H1 (cell line): ENCODE data around the gene SLC25A11. TPM values are rescaled to one million over a fixed set of nuclear protein-coding genes. Genes with fewer than 3 reads are reported as not detected.
A peak's percentile ranks its signal among the peaks of the same experiment; 100 is the strongest.

ENCODE experiments used
- CTCF ChIA-PET: fragments of 300-600 bp; sonication (Branson Sonifier 250); formaldehyde crosslinking; loops from one replicate; lab custom pipeline; 2021; ENCODE audit not compliant: partially characterized antibody; lab: Charles Lee
- POLR2A ChIA-PET: fragments of 300-600 bp; sonication (Branson Sonifier 250); formaldehyde crosslinking; loops from one replicate; lab custom pipeline; 2021; ENCODE audit warnings: inconsistent platforms; ENCODE audit not compliant: partially characterized antibody; lab: Charles Lee
- DNase-seq, 2 experiments: peaks; one replicate each; pipeline versions ENCODE4 v3.0.0 to v3.0.0-alpha.2; 2010 to 2022; ENCODE audit warnings: low spot score in 2 of 2, low read depth in 1 of 2, mixed read lengths in 1 of 2
- FAIRE-seq: peaks from 2 replicates; lab custom pipeline; 2011; peaks lifted over from hg19 to GRCh38; lab: Jason Lieb, UNC
- H2AFZ ChIP-seq: 2 replicates; pipeline ENCODE4 v1.8.1; 2012; ENCODE audit warnings: low read length, inconsistent platforms
- H2AK5ac ChIP-seq: 2 replicates; pipeline ENCODE4 v1.6.1; 2013; ENCODE audit warnings: low read depth, low read length
- H2BK120ac ChIP-seq: replicated peaks from 2 replicates; pipeline ENCODE3; 2013; ENCODE audit warnings: low read depth, low read length, inconsistent platforms
- H2BK12ac ChIP-seq: 2 replicates; pipeline ENCODE4 v1.6.1; 2013; ENCODE audit warnings: low read depth, low read length
- H2BK15ac ChIP-seq: 2 replicates; pipeline ENCODE4 v1.6.1; 2013; ENCODE audit warnings: low read length
- H2BK20ac ChIP-seq: 2 replicates; pipeline ENCODE4 v1.6.1; 2013; ENCODE audit warnings: low read length
- H2BK5ac ChIP-seq: 2 replicates; pipeline ENCODE4 v1.6.1; 2013; ENCODE audit warnings: low read depth, low read length
- H3K14ac ChIP-seq: 2 replicates; pipeline ENCODE4 v1.6.1; 2013; ENCODE audit warnings: inconsistent platforms; ENCODE audit not compliant: insufficient read length
- H3K18ac ChIP-seq: 2 replicates; pipeline ENCODE4 v1.6.1; 2013; ENCODE audit warnings: low read length; ENCODE audit errors: extremely low read depth
- H3K23ac ChIP-seq: 2 replicates; pipeline ENCODE4 v1.6.1; 2013; ENCODE audit warnings: inconsistent platforms; ENCODE audit not compliant: insufficient read length
- H3K23me2 ChIP-seq: 2 replicates; pipeline ENCODE4 v1.6.1; 2013; ENCODE audit warnings: low read depth, low read length
- H3K27ac ChIP-seq: 2 replicates; pipeline ENCODE4 v1.6.1; 2011; ENCODE audit warnings: low read depth, low read length, inconsistent platforms
- H3K27me3 ChIP-seq, 4 experiments: replicated peaks in 1 of 4; 1 replicate in 1 of 4; 2 replicates in 3 of 4; pipeline versions ENCODE4 v1.6.1 to v1.8.1; 2011 to 2013; ENCODE audit warnings: low read length in 3 of 4, mild to moderate bottlenecking in 3 of 4, inconsistent platforms in 2 of 4, mixed read lengths in 2 of 4, moderate library complexity in 1 of 4; ENCODE audit not compliant: control insufficient read depth in 3 of 4, insufficient read depth in 3 of 4; ENCODE audit errors: extremely low read depth in 1 of 4
- H3K36me3 ChIP-seq, 4 experiments: 2 replicates each; pipeline versions ENCODE4 v1.6.1 to v1.8.1; 2011 to 2013; ENCODE audit warnings: mild to moderate bottlenecking in 4 of 4, low read length in 3 of 4, moderate library complexity in 2 of 4, control low read depth in 1 of 4, inconsistent platforms in 1 of 4; ENCODE audit not compliant: insufficient read depth in 4 of 4, control insufficient read depth in 2 of 4
- H3K4ac ChIP-seq: replicated peaks from 2 replicates; pipeline ENCODE3; 2013; ENCODE audit warnings: low read length, low read depth, mixed read lengths, inconsistent platforms; ENCODE audit not compliant: insufficient read length
- H3K4me1 ChIP-seq, 4 experiments: replicated peaks in 1 of 4; 1 replicate in 1 of 4; 2 replicates in 3 of 4; pipeline versions ENCODE4 v1.6.1 to v1.8.1; 2011 to 2013; ENCODE audit warnings: low read length in 3 of 4, inconsistent platforms in 2 of 4, mixed read lengths in 1 of 4; ENCODE audit not compliant: insufficient read depth in 4 of 4, control insufficient read depth in 3 of 4
- H3K4me2 ChIP-seq, 2 experiments: 2 replicates each; pipeline versions ENCODE4 v1.6.1 to v1.8.1; 2011 to 2013; ENCODE audit warnings: low read depth in 2 of 2, low read length in 2 of 2, control low read depth in 1 of 2, inconsistent platforms in 1 of 2, mild to moderate bottlenecking in 1 of 2; ENCODE audit not compliant: insufficient read depth in 1 of 2
- H3K4me3 ChIP-seq, 4 experiments: fragments of 200-600, 300-600 bp in 1 of 4; sonication (generic), shearing (Covaris generic), sonication (Bioruptor Twin) in 1 of 4; 2 replicates each; pipeline versions ENCODE4 v1.5.1 to v1.8.1; 2011 to 2016; ENCODE audit warnings: low read length in 4 of 4, low read depth in 3 of 4, control low read depth in 2 of 4, inconsistent platforms in 2 of 4, mild to moderate bottlenecking in 2 of 4, mixed read lengths in 1 of 4, moderate library complexity in 1 of 4; ENCODE audit not compliant: insufficient read depth in 2 of 4; ENCODE audit errors: extremely low read depth in 1 of 4
- H3K56ac ChIP-seq: replicated peaks from 2 replicates; pipeline ENCODE3; 2013; ENCODE audit warnings: low read depth, mild to moderate bottlenecking, mixed read lengths, low read length, inconsistent platforms; ENCODE audit not compliant: insufficient read length
- H3K79me1 ChIP-seq: 2 replicates; pipeline ENCODE4 v1.6.1; 2013; ENCODE audit warnings: low read depth, low read length, control low read depth
- H3K79me2 ChIP-seq, 2 experiments: 2 replicates each; pipeline versions ENCODE4 v1.6.1 to v1.8.1; 2012 to 2013; ENCODE audit warnings: low read length in 2 of 2, mild to moderate bottlenecking in 2 of 2, inconsistent platforms in 1 of 2; ENCODE audit not compliant: insufficient read depth in 2 of 2, control insufficient read depth in 1 of 2
- H3K9ac ChIP-seq, 4 experiments: replicated peaks in 1 of 4; 1 replicate in 1 of 4; 2 replicates in 3 of 4; pipeline versions ENCODE4 v1.6.1 to v1.8.1; 2011 to 2013; ENCODE audit warnings: low read depth in 3 of 4, low read length in 3 of 4, control low read depth in 2 of 4, mild to moderate bottlenecking in 2 of 4, moderate library complexity in 2 of 4, inconsistent platforms in 1 of 4; ENCODE audit errors: extremely low read depth in 1 of 4
- H3K9me3 ChIP-seq, 2 experiments: 2 replicates each; pipeline versions ENCODE4 v1.6.1 to v1.8.1; 2012 to 2013; ENCODE audit warnings: mild to moderate bottlenecking in 2 of 2, moderate library complexity in 2 of 2, control low read depth in 1 of 2, inconsistent platforms in 1 of 2, low read depth in 1 of 2, low read length in 1 of 2, mixed read lengths in 1 of 2; ENCODE audit not compliant: insufficient read depth in 2 of 2
- H4K20me1 ChIP-seq, 2 experiments: replicated peaks in 1 of 2; 2 replicates each; pipeline versions ENCODE3 to v1.8.1; 2011 to 2013; ENCODE audit warnings: inconsistent platforms in 2 of 2, low read length in 2 of 2, mild to moderate bottlenecking in 1 of 2; ENCODE audit not compliant: insufficient read depth in 2 of 2, control insufficient read depth in 1 of 2
- H4K5ac ChIP-seq: 2 replicates; pipeline ENCODE4 v1.6.1; 2013; ENCODE audit warnings: low read length, low read depth, mixed read lengths, inconsistent platforms; ENCODE audit not compliant: insufficient read length
- H4K8ac ChIP-seq: 2 replicates; pipeline ENCODE4 v1.8.0; 2013; ENCODE audit warnings: mild to moderate bottlenecking, moderate library complexity, low read length, inconsistent platforms; ENCODE audit not compliant: insufficient read depth; ENCODE audit errors: extremely low read depth
- H4K91ac ChIP-seq: replicated peaks from 2 replicates; pipeline ENCODE3; 2013; ENCODE audit warnings: low read length, mixed read lengths, inconsistent platforms; ENCODE audit not compliant: insufficient read length
- ASH2L ChIP-seq: fragments of 200-600, 300-600 bp; sonication (generic); IDR thresholded peaks from one replicate; pipeline ENCODE4 v1.7.1; 2017; ENCODE audit warnings: low read length
- CTBP2 ChIP-seq: IDR thresholded peaks from 2 replicates; pipeline ENCODE4 v1.7.0; 2011; ENCODE audit warnings: borderline replicate concordance, mild to moderate bottlenecking, moderate library complexity, mixed read lengths, low read length; ENCODE audit not compliant: insufficient read depth, insufficient read length
- HDAC2 ChIP-seq, 2 experiments: fragments of 300-600 bp in 1 of 2; sonication (generic) in 1 of 2; IDR thresholded peaks; 2 replicates each; pipeline ENCODE4 v1.6.1; 2011 to 2012; ENCODE audit warnings: low read depth in 2 of 2, low read length in 2 of 2, mild to moderate bottlenecking in 2 of 2, moderate library complexity in 2 of 2, borderline replicate concordance in 1 of 2, inconsistent platforms in 1 of 2
- KDM5A ChIP-seq: fragments of 200-600 bp; IDR thresholded peaks from 2 replicates; pipeline ENCODE4 v1.7.1; 2012; ENCODE audit warnings: mild to moderate bottlenecking, low read length, inconsistent platforms, mixed read lengths
- POLR2A ChIP-seq, 2 experiments: IDR thresholded peaks; 1 replicate in 1 of 2; 2 replicates in 1 of 2; pipeline ENCODE4 v1.6.1; 2011; ENCODE audit warnings: low read depth in 2 of 2, low read length in 2 of 2, mild to moderate bottlenecking in 2 of 2; ENCODE audit errors: control extremely low read depth in 1 of 2
- SIN3A ChIP-seq, 2 experiments: IDR thresholded peaks in 1 of 2; conservative IDR thresholded peaks in 1 of 2; 2 replicates each; pipeline ENCODE4 v1.6.1; 2011 to 2012; ENCODE audit warnings: low read length in 2 of 2, improper control_type of control experiment in 1 of 2, low read depth in 1 of 2, mild to moderate bottlenecking in 1 of 2
- TBP ChIP-seq: IDR thresholded peaks from 2 replicates; pipeline ENCODE4 v1.6.1; 2011; ENCODE audit warnings: low read depth, low read length, improper control_type of control experiment
- WGBS, 2 experiments: shearing (Covaris generic) in 1 of 2; methylation state at CpG; one replicate each; pipeline versions ENCODE4 v1.1.6 to v1.1.7; 2013 to 2015; ENCODE audit warnings: low lambda C conversion rate in 2 of 2, mixed read lengths in 2 of 2, inconsistent platforms in 1 of 2, low coverage in 1 of 2, missing lambda C conversion rate in 1 of 2; ENCODE audit not compliant: insufficient replicate concordance in 2 of 2, insufficient coverage in 1 of 2, insufficient read length in 1 of 2; ENCODE audit errors: extremely low coverage in 1 of 2, missing lambda C conversion rate in 1 of 2; 5-methylcytosine and 5-hydroxymethylcytosine counted together
- polyA plus RNA-seq, 7 experiments: library from polyadenylated mRNA; depleted of rRNA in 3 of 7; stranded (reverse) in 5 of 7; unstranded in 2 of 7; fragments of >200 nt in 5 of 7; fragments of 200-250 nt in 2 of 7; gene quantifications; 1 replicate in 5 of 7; 2 replicates in 1 of 7; 4 replicates in 1 of 7; pipeline versions ENCODE4 v1.2.1 to v1.2.3, GENCODE V29; 2011 to 2013; ENCODE audit warnings: missing spikeins in 2 of 7, mixed read lengths in 2 of 7
- total RNA-seq: library from RNA; stranded (reverse); fragmentation: NEBNext Ultra II Directional; extraction: Animal tissue kit (Norgen Biotek cat#: 25700); gene quantifications from 2 replicates; pipeline ENCODE4 v1.2.1, GENCODE V29; 2021

Gene SLC25A11
- total and polyA plus RNA-seq, 2 of the 8 experiments (the other 6 are each of a cell fraction or from before 2014, with no cell fraction given): 55.9 to 97.0 TPM

DNA sequence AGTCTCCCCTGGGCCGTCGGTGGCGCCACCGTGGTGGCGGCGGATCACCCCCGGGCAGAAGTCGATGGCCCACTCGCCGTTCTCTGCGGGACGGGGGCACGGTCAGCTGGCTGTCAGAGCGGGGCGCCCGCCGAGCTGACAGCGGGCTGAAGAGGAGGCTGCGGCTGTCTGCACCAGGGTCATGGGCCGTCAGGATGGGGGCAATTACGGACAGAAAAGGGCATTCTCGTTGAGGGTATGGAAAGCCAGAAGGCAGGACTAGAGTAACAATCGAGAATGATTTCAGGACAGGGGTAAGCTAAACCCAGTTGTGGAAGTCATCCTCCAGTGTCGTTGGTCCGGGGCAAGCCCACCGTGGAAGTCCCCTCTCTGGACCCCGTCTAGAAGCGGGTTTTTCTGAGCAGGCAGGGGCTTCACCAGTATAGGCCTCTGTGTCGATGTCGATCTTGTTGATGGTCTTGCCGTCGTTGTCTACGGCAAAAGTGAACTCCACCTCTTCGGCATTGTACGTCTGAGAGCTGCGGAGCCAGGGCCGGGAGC, 38.7 kb downstream of the SLC25A11 start:
- H3K4me2 ChIP-seq: peak overlapping the region; percentile 51 to 73
- no peaks in the 10 kb centered on the region for H3K9me3 ChIP-seq
- H3K4me3 ChIP-seq: peak overlapping the region; percentile 22 to 58 (median 40); a peak in 4 of 8 replicates
- peak; percentile 34 for TF ChIP-seq ASH2L
- TF ChIP-seq HDAC2 (IDR thresholded peaks at IDR 0.05; ENCODE audit: borderline replicate concordance in 1 of 2, low read depth in 2 of 2, low read length in 2 of 2): 0 out of 4 replicates have a peak, but pooled peaks of 1 of the 2 experiments have one; percentile 26
- TF ChIP-seq POLR2A (IDR thresholded peaks at IDR 0.05; ENCODE audit: control extremely low read depth in 1 of 2, low read depth in 2 of 2, low read length in 2 of 2): 0 out of 3 replicates have a peak, but pooled peaks of 1 of the 2 experiments have one; percentile 17
- no peak for TF ChIP-seq TBP
- no peak for TF ChIP-seq KDM5A
- peak in 1 of 2 experiments; percentile 83; a peak in 2 of 4 replicates for TF ChIP-seq SIN3A (conservative IDR thresholded peaks at IDR 0.05 in 1 of 2, IDR thresholded peaks at IDR 0.05 in 1 of 2; ENCODE audit: low read depth in 1 of 2, low read length in 2 of 2)
- no peak for TF ChIP-seq CTBP2
- H3K27ac ChIP-seq: no peak overlapping the region
- peaks cover 0 to 13% (median 4%) of the 10 kb centered on the region in 4 experiments; a peak in 6 of 7 replicates for H3K4me1 ChIP-seq
- H3K79me1 ChIP-seq: no peaks in the 10 kb centered on the region
- no peak overlapping the region for H3K14ac ChIP-seq
- H3K79me2 ChIP-seq: no peaks in the 10 kb centered on the region
- H2AFZ ChIP-seq: no peak overlapping the region
- FAIRE-seq (no peak), DNase-seq (no peak)
- H3K27me3 ChIP-seq: 0 out of 7 replicates have a peak, but pooled peaks cover 0 to 2% (median 0%) of the 10 kb centered on the region in 4 experiments
- H4K8ac ChIP-seq: peak overlapping the region; percentile 11; the same call in 1 of the 2 replicates
- ChIA-PET CTCF (interaction anchor here (0.7 to 4.4 kb wide), 5 partner anchors 12 to 187 kb away, joined by 3 to 23 read pairs (median 3); no protein-coding TSS in a partner anchor), POLR2A (interaction anchor here (0.9 to 6.4 kb wide), 7 partner anchors 32 to 191 kb away, joined by 3 to 49 read pairs (median 5); partner anchors contain the start of genes ARRB2, PFN1, PLD2 and RNF167)
- H2AK5ac ChIP-seq: no peak overlapping the region
- H3K9ac ChIP-seq: peak overlapping the region in 1 of 4 experiments; percentile 27; a peak in 1 of 7 replicates
- no peak overlapping the region for H4K5ac ChIP-seq
- no peak overlapping the region for H3K4ac ChIP-seq
- H2BK120ac ChIP-seq: no peak overlapping the region
- no peak overlapping the region for H2BK5ac ChIP-seq
- no peak overlapping the region for H4K91ac ChIP-seq
- H2BK20ac ChIP-seq: no peak overlapping the region
- no peak overlapping the region for H3K56ac ChIP-seq
- H3K23ac ChIP-seq: no peak overlapping the region
- H3K18ac ChIP-seq: no peak overlapping the region
- H2BK15ac ChIP-seq: no peak overlapping the region
- peaks cover 0 to 2% of the 10 kb centered on the region in 2 experiments for H4K20me1 ChIP-seq
- no peak overlapping the region for H2BK12ac ChIP-seq
- H3K23me2 ChIP-seq: peaks cover 3% of the 10 kb centered on the region; the same call in 1 of the 2 replicates
- WGBS, 2 experiments: 79% methylated on average over 37 of the region's 37 CpGs; no CpG with 5 or more reads in 1 of the 2 experiments
- peaks cover 0 to 5% (median 1%) of the 10 kb centered on the region in 4 experiments; a peak in 2 of 8 replicates for H3K36me3 ChIP-seq
